ENCODE data around the gene RCC1. TPM values are rescaled to one million over a fixed set of nuclear protein-coding genes. Genes with fewer than 3 reads are reported as not detected.
"Not testable (repeated sequence)": the region's sequence is repeated elsewhere in the genome, so short reads cannot be mapped to it uniquely, and the experiment has no call there.

The RCC1 gene
- total RNA-seq, 1 donor from 2014 or later: 145 TPM

DNA sequence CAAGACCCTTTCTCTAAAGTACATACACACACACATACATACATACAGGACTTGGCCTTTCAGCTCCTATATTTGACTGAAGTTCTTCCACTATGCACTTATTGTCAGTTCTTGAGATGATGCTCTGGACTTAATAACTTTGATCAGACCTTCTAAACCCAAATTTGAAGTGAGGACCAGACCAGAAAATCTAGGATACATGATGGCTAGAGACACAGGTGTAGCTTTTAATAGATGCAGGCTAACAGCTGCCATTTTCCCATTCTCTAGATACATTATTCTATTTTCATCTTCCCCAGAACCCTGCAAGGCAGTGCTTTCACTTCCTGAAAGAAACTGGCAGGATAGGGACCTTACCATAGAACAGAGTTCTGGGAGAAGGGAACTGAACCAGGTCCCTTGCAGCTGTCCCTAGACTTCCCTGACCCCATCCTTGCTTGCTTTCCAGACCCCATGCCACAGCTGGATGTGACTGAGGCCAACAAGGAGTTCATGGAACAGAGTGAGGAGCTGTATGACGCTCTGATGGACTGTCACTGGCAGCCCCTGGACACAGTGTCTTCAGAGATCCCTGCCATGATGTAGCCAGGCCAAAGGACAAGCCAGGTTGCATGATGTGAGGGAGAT, 71.3 kb downstream of the RCC1 start:
- H3K27me3 Mint-ChIP-seq: no peaks in the 10 kb centered on the region
- H3K9me3 Mint-ChIP-seq: no peaks in the 10 kb centered on the region
- peak overlapping the region; percentile 72 for H3K27ac Mint-ChIP-seq
- peak; percentile 65 for DNase-seq
- intact Hi-C loops (cut with micrococcal nuclease): no loop called here
- H3K36me3 Mint-ChIP-seq (ENCODE audit: low read depth): peaks cover 65% of the 10 kb centered on the region
- H3K4me3 Mint-ChIP-seq: peak overlapping the region; percentile 49
- peaks cover 22% of the 10 kb centered on the region for H3K4me1 Mint-ChIP-seq

DNA sequence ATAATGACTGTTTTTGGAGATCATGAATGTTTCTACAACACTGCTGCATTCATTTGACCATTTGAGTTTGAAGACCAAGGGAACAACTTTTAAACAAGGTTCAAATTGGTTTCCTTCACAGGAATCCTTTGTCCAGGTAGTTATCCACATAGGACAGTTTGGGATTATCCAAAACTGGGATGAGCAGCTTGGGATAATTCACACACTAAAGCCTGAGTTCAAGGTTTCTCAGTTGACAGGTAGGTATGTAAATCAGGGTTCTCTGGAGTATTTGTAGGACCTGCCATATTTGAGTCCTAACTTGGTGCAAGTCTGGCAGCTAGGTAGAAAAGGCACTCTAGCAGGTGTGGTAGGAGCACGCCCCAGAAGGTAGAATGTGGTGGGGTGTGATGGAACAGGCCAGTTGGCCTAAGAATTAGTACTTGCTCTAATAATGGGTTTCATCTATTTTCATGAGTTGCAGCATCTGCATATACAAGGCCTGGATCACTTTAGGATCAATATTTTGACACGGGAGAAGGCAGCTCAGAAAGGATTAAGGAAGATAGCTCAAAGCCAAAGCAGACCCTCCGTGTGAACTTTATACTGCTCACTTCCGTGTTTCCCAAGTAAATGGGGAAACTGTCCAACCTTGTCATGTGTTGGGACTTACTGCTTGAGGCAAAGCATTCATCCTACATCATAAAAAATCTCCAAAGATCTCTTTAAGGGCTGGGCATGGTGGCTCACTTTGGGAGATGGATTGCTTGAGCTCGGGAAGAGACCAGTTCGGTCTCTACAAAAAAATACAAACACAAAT, 72.1 kb downstream of the RCC1 start:
- Mint-ChIP-seq H3K36me3 (ENCODE audit: low read depth) (peaks cover 65% of the 10 kb centered on the region), H3K9me3 (no peaks in the 10 kb centered on the region), H3K4me3 (peak overlapping the region; percentile 49), H3K27ac (peak overlapping the region; percentile 72), H3K27me3 (no peaks in the 10 kb centered on the region), H3K4me1 (peaks cover 27% of the 10 kb centered on the region)
- intact Hi-C loops (cut with micrococcal nuclease): no loop called here
- DNase-seq: peak; percentile 58

- intact Hi-C loops (cut with micrococcal nuclease): no loop called here
- Mint-ChIP-seq H3K27me3 (no peaks in the 10 kb centered on the region), H3K36me3 (ENCODE audit: low read depth) (peaks cover 62% of the 10 kb centered on the region), H3K4me3 (peak overlapping the region; percentile 94), H3K4me1 (peaks cover 29% of the 10 kb centered on the region), H3K9me3 (no peaks in the 10 kb centered on the region), H3K27ac (peak overlapping the region; percentile 62)
- peak; percentile 58 for DNase-seq
These were observed 72.9 kb downstream of the RCC1 start for GRCh38 chr1:28578696-28579218.

DNA sequence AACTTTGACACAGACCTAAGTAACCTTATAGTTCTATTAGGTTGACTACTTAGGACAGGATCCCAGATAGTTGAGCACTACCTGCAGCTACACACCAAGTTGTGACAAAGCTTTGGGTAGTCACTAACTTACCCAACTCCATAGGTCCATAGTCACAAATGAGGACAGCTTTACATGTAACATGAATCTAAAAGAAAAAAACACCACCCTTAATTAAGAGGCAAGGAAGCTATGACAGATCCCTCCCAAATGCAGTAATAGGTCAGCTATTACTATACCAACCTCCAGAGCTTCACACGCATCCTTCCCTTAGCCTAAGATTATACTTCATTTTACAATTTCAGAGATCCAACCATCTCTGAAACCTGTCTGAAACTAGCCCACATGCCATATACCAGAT, 73.6 kb downstream of the RCC1 start:
- intact Hi-C loops (cut with micrococcal nuclease): no loop called here
- H3K36me3 Mint-ChIP-seq (ENCODE audit: low read depth): peaks cover 60% of the 10 kb centered on the region

DNA sequence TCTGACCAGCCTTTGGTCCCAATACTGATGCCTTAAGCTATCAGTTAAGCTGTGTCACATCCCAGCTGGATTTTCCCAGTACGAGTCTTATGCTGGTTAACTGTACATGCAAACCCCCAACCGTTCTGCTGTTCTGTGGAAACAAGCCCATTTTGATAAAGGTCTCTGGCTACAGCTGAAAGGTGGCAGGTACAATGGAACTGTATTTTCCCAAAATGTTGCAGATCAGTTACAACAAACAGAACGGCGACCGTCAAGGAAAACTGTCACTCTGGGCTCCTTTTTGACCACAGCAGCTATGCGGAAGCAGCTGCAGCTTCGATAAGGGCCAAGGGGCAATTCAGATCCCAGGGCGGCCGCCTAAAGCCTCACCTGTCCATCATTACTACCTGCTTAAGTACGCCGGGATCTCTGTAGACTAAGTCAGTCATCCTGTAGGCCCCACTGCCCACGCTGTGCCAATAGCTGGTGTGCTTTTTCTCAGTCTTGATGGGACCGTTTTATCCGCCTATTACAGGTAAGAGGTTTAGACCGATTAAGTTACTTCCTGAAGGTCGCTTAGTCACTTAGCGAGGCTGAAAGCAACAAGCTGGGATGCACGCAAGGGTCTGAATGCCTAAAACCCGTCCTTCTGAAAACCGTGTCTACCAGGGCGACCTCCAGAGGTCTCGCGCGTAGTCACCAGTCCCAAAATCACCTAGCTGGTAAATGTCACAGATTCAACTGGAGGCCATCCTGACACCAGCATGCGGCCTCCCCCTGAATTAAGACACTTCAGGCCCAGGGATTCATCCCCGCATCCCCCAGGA, 75.1 kb downstream of the RCC1 start:
- no peaks in the 10 kb centered on the region for H3K27me3 Mint-ChIP-seq
- intact Hi-C loops (cut with micrococcal nuclease): loop anchor here (1.0 to 5.0 kb wide), 5 partner anchors 28 to 334 kb away; partner anchors contain the start of genes TAF12, TRNAU1AP and YTHDF2
- H3K36me3 Mint-ChIP-seq (ENCODE audit: low read depth): peaks cover 49% of the 10 kb centered on the region
- H3K4me3 Mint-ChIP-seq: peak overlapping the region; percentile 94
- H3K9me3 Mint-ChIP-seq: no peaks in the 10 kb centered on the region
- DNase-seq: no peak
- peaks cover 29% of the 10 kb centered on the region for H3K4me1 Mint-ChIP-seq
- peak overlapping the region; percentile 97 for H3K27ac Mint-ChIP-seq

More for the DNA sequence above, 73.6 kb downstream of the RCC1 start:
- Mint-ChIP-seq H3K27ac (peak overlapping the region; percentile 97), H3K27me3 (no peaks in the 10 kb centered on the region), H3K9me3 (no peaks in the 10 kb centered on the region), H3K4me3 (peak overlapping the region; percentile 94), H3K4me1 (peaks cover 29% of the 10 kb centered on the region)
- no peak for DNase-seq

GRCh38 chr1:28581531-28582247, 75.8 kb downstream of the RCC1 start:
- Mint-ChIP-seq H3K9me3 (no peaks in the 10 kb centered on the region), H3K27me3 (no peaks in the 10 kb centered on the region), H3K36me3 (ENCODE audit: low read depth) (peaks cover 47% of the 10 kb centered on the region), H3K27ac (peak overlapping the region; percentile 97), H3K4me3 (peak overlapping the region; percentile 94), H3K4me1 (peaks cover 29% of the 10 kb centered on the region)
- DNase-seq: peak; percentile 98
- intact Hi-C loops (cut with micrococcal nuclease): loop anchor here (1.0 to 5.0 kb wide), 6 partner anchors 28 to 334 kb away; partner anchors contain the start of genes TAF12, TRNAU1AP and YTHDF2

DNA sequence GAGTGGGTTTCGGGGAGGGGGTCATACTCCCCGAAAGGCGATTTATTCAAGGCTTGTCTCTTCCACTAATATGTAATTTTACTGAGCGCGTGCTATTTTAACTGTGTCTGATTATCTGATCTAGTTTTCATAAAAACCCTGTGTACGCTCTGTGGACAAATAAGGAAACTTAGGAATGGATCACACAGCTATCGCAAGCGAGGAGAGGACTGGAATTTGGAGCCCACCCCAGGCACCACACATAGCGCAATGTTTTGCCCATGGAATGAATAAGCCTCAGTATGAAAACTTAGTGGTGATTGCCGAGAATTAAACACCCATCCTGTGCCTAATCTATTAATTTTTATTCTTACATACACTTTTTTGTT, 76.4 kb downstream of the RCC1 start:
- Mint-ChIP-seq H3K27ac (peak overlapping the region; percentile 97), H3K4me3 (peak overlapping the region; percentile 94), H3K36me3 (ENCODE audit: low read depth) (peaks cover 41% of the 10 kb centered on the region), H3K27me3 (no peaks in the 10 kb centered on the region), H3K9me3 (no peaks in the 10 kb centered on the region), H3K4me1 (peaks cover 29% of the 10 kb centered on the region)
- no peak for DNase-seq
- intact Hi-C loops (cut with micrococcal nuclease): loop anchor here (1.0 to 5.0 kb wide), 2 partner anchors 77 to 335 kb away; no protein-coding TSS in a partner anchor

GRCh38 chr1:28586585-28587391, 80.9 kb downstream of the RCC1 start:
- H3K27ac Mint-ChIP-seq; H3K36me3 Mint-ChIP-seq (ENCODE audit: low read depth); DNase-seq; H3K4me1 Mint-ChIP-seq; H3K4me3 Mint-ChIP-seq; H3K27me3 Mint-ChIP-seq; intact Hi-C loops (cut with micrococcal nuclease); H3K9me3 Mint-ChIP-seq: not testable (repeated sequence)

Other genes starting within 250 kb of the RCC1 start
- gene SESN2, start 246.5 kb upstream of the RCC1 start, total RNA-seq: 14.1 and 14.8 TPM in 2 replicates
- 20.8 and 23.2 TPM in 2 replicates for gene MED18, start 177.0 kb upstream of the RCC1 start, total RNA-seq
- 29.6 and 30.5 TPM in 2 replicates for gene PHACTR4, start 136.3 kb upstream of the RCC1 start, total RNA-seq
- 47.5 and 50.7 TPM in 2 replicates for gene TRNAU1AP, start 47.0 kb downstream of the RCC1 start, total RNA-seq
- gene RAB42, start 86.2 kb downstream of the RCC1 start, total RNA-seq: 0.09 TPM in 1 of 2 replicates, not detected in the other
- 31.7 and 33.8 TPM in 2 replicates for gene TAF12, start 137.0 kb downstream of the RCC1 start, total RNA-seq
- gene RNU11, start 142.6 kb downstream of the RCC1 start, total RNA-seq: not detected in 2 replicates
- gene GMEB1, start 162.7 kb downstream of the RCC1 start, total RNA-seq: 26.1 and 26.3 TPM in 2 replicates
- gene YTHDF2, start 230.9 kb downstream of the RCC1 start, total RNA-seq: 90.8 and 92.6 TPM in 2 replicates

Data from activated CD4-positive, alpha-beta T cell treated with anti-CD3 and anti-CD28 coated beads, Interleukin-2, amount 10 ng/mL, durations not matched to agents 24 days and 14 days (primary cell).